IMR-90 (cell line): ENCODE measurements around the gene LAPTM5. TPM values are rescaled to one million over a fixed set of nuclear protein-coding genes. Genes with fewer than 3 reads are reported as not detected.
A peak's percentile ranks its signal among the peaks of the same experiment; 100 is the strongest.

Experiments
- ATAC-seq: fragments of 200-7000 bp; cut with Tn5 transposase; 2 replicates; pipeline ENCODE4 v1.9.1; 2020; ENCODE audit warnings: low read depth, mild to moderate bottlenecking, moderate library complexity
- BruUV-seq: library from RNA; stranded (reverse); fragments of 400-500 nt; replicated peaks from 2 replicates; lab custom pipeline; 2021; lab: Mats Ljungman, UMichigan
- CTCF ChIA-PET: fragments of 300-600 bp; formaldehyde crosslinking; extraction: SDS; loops from one replicate; lab custom pipeline; 2021; ENCODE audit warnings: antibody characterized with exemption; lab: Yijun Ruan, JAX
- POLR2A ChIA-PET: fragments of 300-600 bp; sonication (Branson Sonifier 250); formaldehyde crosslinking; loops from one replicate; lab custom pipeline; 2022; ENCODE audit warnings: antibody characterized with exemption; ENCODE audit not compliant: unreplicated experiment; lab: Charles Lee
- DNase-seq: peaks from one replicate; pipeline ENCODE4 v3.0.0; 2013
- H2AFZ ChIP-seq: replicated peaks from 2 replicates; pipeline ENCODE3; 2013; ENCODE audit warnings: low read length, mild to moderate bottlenecking; ENCODE audit not compliant: poor library complexity
- H2AK5ac ChIP-seq: 2 replicates; pipeline ENCODE4 v1.6.1; 2013; ENCODE audit warnings: low read depth, low read length, inconsistent platforms
- H2AK9ac ChIP-seq: replicated peaks from 2 replicates; pipeline ENCODE3; 2013; ENCODE audit warnings: mild to moderate bottlenecking, low read depth, low read length, moderate library complexity; ENCODE audit not compliant: poor library complexity
- H2BK120ac ChIP-seq: 2 replicates; pipeline ENCODE4 v1.6.1; 2013; ENCODE audit warnings: low read depth, low read length, inconsistent platforms
- H2BK15ac ChIP-seq: 3 replicates; pipeline ENCODE4 v1.6.1; 2013; ENCODE audit warnings: low read depth, low read length, inconsistent platforms
- H2BK20ac ChIP-seq: 2 replicates; pipeline ENCODE4 v1.6.1; 2013; ENCODE audit warnings: low read depth, mild to moderate bottlenecking, inconsistent platforms, low read length, moderate library complexity
- H2BK5ac ChIP-seq: 2 replicates; pipeline ENCODE4 v1.6.1; 2013; ENCODE audit warnings: mild to moderate bottlenecking, low read depth, low read length, inconsistent platforms; ENCODE audit not compliant: poor library complexity, severe bottlenecking
- H3K14ac ChIP-seq: replicated peaks from 2 replicates; pipeline ENCODE4 v1.6.1; 2013; ENCODE audit warnings: low read depth, low read length, inconsistent platforms
- H3K18ac ChIP-seq: 2 replicates; pipeline ENCODE4 v1.6.1; 2013; ENCODE audit warnings: low read depth, low read length, control low read depth
- H3K23ac ChIP-seq: 2 replicates; pipeline ENCODE4 v1.6.1; 2013; ENCODE audit warnings: low read depth, low read length, inconsistent platforms
- H3K27ac ChIP-seq: 2 replicates; pipeline ENCODE4 v1.5.1; 2013; ENCODE audit warnings: mild to moderate bottlenecking, control low read depth, low read length; ENCODE audit not compliant: insufficient read depth
- H3K27me3 ChIP-seq: 2 replicates; pipeline ENCODE4 v1.6.1; 2013; ENCODE audit warnings: low read length; ENCODE audit not compliant: control insufficient read depth, insufficient read depth
- H3K36me3 ChIP-seq: 2 replicates; pipeline ENCODE4 v1.6.1; 2013; ENCODE audit warnings: low read length, mixed read lengths; ENCODE audit not compliant: control insufficient read depth, insufficient read depth
- H3K4ac ChIP-seq: 2 replicates; pipeline ENCODE4 v1.6.1; 2013; ENCODE audit warnings: low read depth, low read length, inconsistent platforms
- H3K4me1 ChIP-seq: 2 replicates; pipeline ENCODE4 v1.6.1; 2013; ENCODE audit warnings: low read length, mixed read lengths; ENCODE audit not compliant: control insufficient read depth, insufficient read depth
- H3K4me2 ChIP-seq: 2 replicates; pipeline ENCODE4 v1.6.1; 2013; ENCODE audit warnings: low read depth, mild to moderate bottlenecking, control low read depth, low read length, moderate library complexity
- H3K4me3 ChIP-seq: 2 replicates; pipeline ENCODE4 v1.5.1; 2013; ENCODE audit warnings: low read depth, mild to moderate bottlenecking, control low read depth, low read length, moderate library complexity; ENCODE audit not compliant: insufficient read depth
- H3K56ac ChIP-seq: 2 replicates; pipeline ENCODE4 v1.6.1; 2013; ENCODE audit warnings: low read length, inconsistent platforms; ENCODE audit not compliant: insufficient read depth; ENCODE audit errors: extremely low read depth
- H3K79me1 ChIP-seq, 2 experiments: 2 replicates each; pipeline ENCODE4 v1.6.1; 2013; ENCODE audit warnings: low read length in 2 of 2, inconsistent platforms in 1 of 2, low read depth in 1 of 2
- H3K9ac ChIP-seq: 2 replicates; pipeline ENCODE4 v1.6.1; 2013; ENCODE audit warnings: low read depth, low read length, control low read depth
- H3K9me1 ChIP-seq: 2 replicates; pipeline ENCODE4 v1.6.1; 2013; ENCODE audit warnings: low read length, inconsistent platforms; ENCODE audit not compliant: insufficient read depth
- H3K9me3 ChIP-seq: 2 replicates; pipeline ENCODE4 v1.6.1; 2013; ENCODE audit warnings: low read length; ENCODE audit not compliant: control insufficient read depth, insufficient read depth
- H4K20me1 ChIP-seq: 2 replicates; pipeline ENCODE4 v1.6.1; 2013; ENCODE audit warnings: low read length, inconsistent platforms; ENCODE audit not compliant: insufficient read depth
- H4K5ac ChIP-seq: 2 replicates; pipeline ENCODE4 v1.6.1; 2013; ENCODE audit warnings: mild to moderate bottlenecking, low read depth, low read length, control low read depth
- H4K8ac ChIP-seq, 2 experiments: 2 replicates each; pipeline ENCODE4 v1.6.1; 2013; ENCODE audit warnings: low read depth in 2 of 2, low read length in 2 of 2, control low read depth in 1 of 2, inconsistent platforms in 1 of 2
- H4K91ac ChIP-seq: 2 replicates; pipeline ENCODE4 v1.6.1; 2013; ENCODE audit warnings: low read depth, low read length, inconsistent platforms; ENCODE audit not compliant: insufficient read depth
- BHLHE40 ChIP-seq: fragments of 150-350 bp; IDR thresholded peaks from 2 replicates; pipeline ENCODE4 v1.6.1; 2016; ENCODE audit warnings: mild to moderate bottlenecking, low read depth, low read length
- CEBPB ChIP-seq: IDR thresholded peaks from 2 replicates; pipeline ENCODE4 v1.6.1; 2012; ENCODE audit warnings: low read depth, low read length, improper control_type of control experiment
- CHD1 ChIP-seq: IDR thresholded peaks from 2 replicates; pipeline ENCODE4 v1.6.1; 2012; ENCODE audit warnings: low read depth, low read length, improper control_type of control experiment
- CTCF ChIP-seq: conservative IDR thresholded peaks from 2 replicates; pipeline ENCODE4 v1.5.1; 2012; ENCODE audit warnings: mild to moderate bottlenecking, low read depth, low read length, improper control_type of control experiment
- ELK1 ChIP-seq: fragments of 150-350 bp; IDR thresholded peaks from 2 replicates; pipeline ENCODE4 v1.6.1; 2016; ENCODE audit warnings: low read depth, mild to moderate bottlenecking, low read length, moderate library complexity, borderline replicate concordance
- FOS ChIP-seq: fragments of 150-350 bp; IDR thresholded peaks from 2 replicates; pipeline ENCODE4 v1.6.1; 2016; ENCODE audit warnings: low read depth, low read length
- MAFK ChIP-seq: IDR thresholded peaks from 2 replicates; pipeline ENCODE4 v1.6.1; 2012; ENCODE audit warnings: low read depth, low read length, improper control_type of control experiment
- MAZ ChIP-seq: IDR thresholded peaks from 2 replicates; pipeline ENCODE4 v1.6.1; 2012; ENCODE audit warnings: low read depth, mild to moderate bottlenecking, low read length, improper control_type of control experiment, moderate library complexity, borderline replicate concordance
- MXI1 ChIP-seq: IDR thresholded peaks from 2 replicates; pipeline ENCODE4 v1.6.1; 2012; ENCODE audit warnings: low read depth, mild to moderate bottlenecking, low read length, moderate library complexity, borderline replicate concordance
- NFE2L2 ChIP-seq: fragments of 150-350 bp; IDR thresholded peaks from 2 replicates; pipeline ENCODE4 v1.6.1; 2016; ENCODE audit warnings: low read depth, mild to moderate bottlenecking, low read length
- POLR2A ChIP-seq: IDR thresholded peaks from 2 replicates; pipeline ENCODE4 v1.6.1; 2012; ENCODE audit warnings: mild to moderate bottlenecking, low read depth, low read length
- RAD21 ChIP-seq: IDR thresholded peaks from 2 replicates; pipeline ENCODE4 v1.6.1; 2012; ENCODE audit warnings: low read length, improper control_type of control experiment
- RFX5 ChIP-seq: IDR thresholded peaks from 2 replicates; pipeline ENCODE4 v1.8.0; 2012; ENCODE audit warnings: low read depth, mild to moderate bottlenecking, low read length, moderate library complexity
- SMC3 ChIP-seq: fragments of 150-350 bp; IDR thresholded peaks from 2 replicates; pipeline ENCODE4 v1.6.1; 2016; ENCODE audit warnings: low read depth, mild to moderate bottlenecking, antibody characterized with exemption, low read length, moderate library complexity
- USF2 ChIP-seq: fragments of 150-350 bp; IDR thresholded peaks from 2 replicates; pipeline ENCODE4 v1.6.1; 2017; ENCODE audit warnings: mild to moderate bottlenecking, antibody characterized with exemption, low read length, low read depth
- WGBS, 2 experiments: methylation state at CpG; one replicate each; pipeline versions ENCODE4 v1.1.5 to v1.1.7; 2013; ENCODE audit warnings: missing lambda C conversion rate in 2 of 2; ENCODE audit not compliant: insufficient read length in 1 of 2; ENCODE audit errors: extremely low coverage in 2 of 2; 5-methylcytosine and 5-hydroxymethylcytosine counted together
- dilution Hi-C: fragments of 300-500 bp; cut with HindIII; formaldehyde crosslinking; loops from one replicate; pipeline ENCODE4 v1.14.3; 2018; ENCODE audit warnings: low sequenced_read_pairs; ENCODE audit not compliant: unreplicated experiment
- in situ Hi-C: fragments of 300-500 bp; cut with MboI; formaldehyde crosslinking; loops from 3 replicates; pipeline ENCODE4 v1.14.3; 2019; ENCODE audit warnings: low sequenced_read_pairs, inconsistent platforms, mixed read lengths
- intact Hi-C: fragments of 100-400 bp; cut with micrococcal nuclease; formaldehyde crosslinking; loops from 2 replicates; pipeline ENCODE4 v1.10.0; 2022
- polyA plus RNA-seq, 3 experiments: library from polyadenylated mRNA; depleted of rRNA; stranded (reverse); fragments of >200 nt; gene quantifications; 2 replicates each; pipeline ENCODE4 v1.2.3, GENCODE V29; 2012; ENCODE audit warnings: low replicate concordance in 1 of 3
- total RNA-seq: library from RNA; depleted of rRNA; stranded (reverse); fragments of >200 nt; gene quantifications from 2 replicates; pipeline ENCODE4 v1.2.3, GENCODE V29; 2012

Gene LAPTM5
- total and polyA plus RNA-seq, 2 of the 4 experiments (the other 2 are of a cell fraction) = 0.09 TPM; not detected in 1

- POLR2A ChIA-PET = no interaction called here
- no peak for TF ChIP-seq CEBPB
- TF ChIP-seq POLR2A = no peak
- no peak for TF ChIP-seq NFE2L2
- TF ChIP-seq ELK1 = no peak
- no peak for TF ChIP-seq FOS
- TF ChIP-seq MXI1 = no peak
- TF ChIP-seq CTCF = no peak
- TF ChIP-seq RAD21 = no peak
- no peak for TF ChIP-seq USF2
- no peak for TF ChIP-seq CHD1
- TF ChIP-seq RFX5 = no peak
- TF ChIP-seq MAFK = no peak
- no peak for TF ChIP-seq BHLHE40
- TF ChIP-seq MAZ = no peak
- TF ChIP-seq SMC3 = no peak
Observed at GRCh38 chr1:30776097-30777059, 18.8 kb upstream of the LAPTM5 start.

More at GRCh38 chr1:30776097-30777059, 18.8 kb upstream of the LAPTM5 start:
- no peak overlapping the region for H2AK9ac ChIP-seq
- H4K5ac ChIP-seq = no peak overlapping the region
- H4K91ac ChIP-seq = no peak overlapping the region
- H2BK20ac ChIP-seq = no peak overlapping the region
- no peaks in the 10 kb centered on the region for H3K36me3 ChIP-seq
- H3K4me1 ChIP-seq = no peaks in the 10 kb centered on the region
- no TSS peak for BruUV-seq
- H2AK5ac ChIP-seq = no peak overlapping the region
- no peak overlapping the region for H3K9ac ChIP-seq
- no peaks in the 10 kb centered on the region for H4K20me1 ChIP-seq
- intact Hi-C loops (no loop called here), in situ Hi-C loops (no loop called here), dilution Hi-C loops (no loop called here)
- H3K18ac ChIP-seq = no peak overlapping the region
- no peak overlapping the region for H2BK15ac ChIP-seq
- H2AFZ ChIP-seq = peak overlapping the region; percentile 23
- no peak overlapping the region for H3K56ac ChIP-seq
- no peak overlapping the region for H3K14ac ChIP-seq
- no peak for DNase-seq
- H3K4ac ChIP-seq = no peak overlapping the region
- H3K9me1 ChIP-seq = no peaks in the 10 kb centered on the region
- H3K27me3 ChIP-seq = peaks cover 14% of the 10 kb centered on the region
- H2BK5ac ChIP-seq = no peak overlapping the region
- H3K79me1 ChIP-seq = no peaks in the 10 kb centered on the region
- no peak overlapping the region for H3K27ac ChIP-seq
- no peak overlapping the region for H3K4me2 ChIP-seq
- H3K4me3 ChIP-seq = no peak overlapping the region
- CTCF ChIA-PET = no interaction called here
- H4K8ac ChIP-seq = no peak overlapping the region
- ATAC-seq = no peak
- no peak overlapping the region for H2BK120ac ChIP-seq
- H3K23ac ChIP-seq = no peak overlapping the region
- 97% methylated on average over 6 of the region's 18 CpGs; no CpG with 5 or more reads in 1 of the 2 experiments for WGBS, 2 experiments
- no peaks in the 10 kb centered on the region for H3K9me3 ChIP-seq
